ENCODE measurements around the gene GPATCH1. TPM values are rescaled to one million over a fixed set of nuclear protein-coding genes. Genes with fewer than 3 reads are reported as not detected.

GPATCH1 gene
- total and polyA plus RNA-seq, 10 of the 15 experiments (the other 5 are each of a cell fraction or from before 2014, with no cell fraction given), result 4.5 to 9.6 (median 7.2) TPM

- TF ChIP-seq MLLT1 (IDR thresholded peaks at IDR 0.05), result no peak
- TF ChIP-seq RBBP5 (conservative IDR thresholded peaks at IDR 0.05), result no peak
Measured at GRCh38 chr19:33064792-33065550, 16.0 kb upstream of the GPATCH1 start, which contains the start of gene RHPN2 (continued).

GRCh38 chr19:33066543-33066942 lies 14.4 kb upstream of the GPATCH1 start:
- Histone ChIP-seq H4K20me1 (ENCODE audit: control insufficient read depth, insufficient read depth) (no peaks in the 10 kb centered on the region), H3K79me2 (ENCODE audit: control insufficient read depth, insufficient read depth, low read length) (no peaks in the 10 kb centered on the region; the same call in 1 of the 2 replicates), H3K4me3 (no peak overlapping the region), H3K27me3 (replicated peaks in 1 of 2; ENCODE audit: control insufficient read depth in 2 of 2, insufficient read depth in 2 of 2, low read length in 1 of 2) (no peaks in the 10 kb centered on the region; a peak in 1 of 4 replicates), H3K36me3 (ENCODE audit: control insufficient read depth in 2 of 2, insufficient read depth in 2 of 2, low read length in 1 of 2) (no peaks in the 10 kb centered on the region), H2AFZ (ENCODE audit: control insufficient read depth, low read depth, low read length) (no peak overlapping the region), H3K4me2 (ENCODE audit: control insufficient read depth, insufficient read depth) (no peak overlapping the region), H3K9me3 (replicated peaks; ENCODE audit: control insufficient read depth, insufficient read depth, low read length) (no peaks in the 10 kb centered on the region), H3K9ac (ENCODE audit: control insufficient read depth, insufficient read depth, low read length) (no peak overlapping the region), H3K27ac (ENCODE audit: control insufficient read depth, insufficient read depth) (no peak overlapping the region), H3K4me1 (ENCODE audit: control insufficient read depth, insufficient read depth, low read length) (peaks cover 7% of the 10 kb centered on the region; the same call in 1 of the 2 replicates)
- CTCF ChIA-PET, result no interaction called here
- intact Hi-C loops (cut with micrococcal nuclease; ENCODE audit: unreplicated experiment) (no loop called here), in situ Hi-C loops (cut with MboI) (no loop called here)
- RAD21 ChIA-PET (ENCODE audit: unreplicated experiment), result no interaction called here
- ATAC-seq (no peak), FAIRE-seq (no peak), DNase-seq (ENCODE audit: low read depth, low spot score) (no peak)
- WGBS (ENCODE audit: insufficient coverage, insufficient replicate concordance, low lambda C conversion rate, missing lambda C conversion rate), result 87% methylated on average over 18 of the region's 18 CpGs
- POLR2A ChIA-PET, result no interaction called here
- SMC1A ChIA-PET (ENCODE audit: uncharacterized antibody, unreplicated experiment), result no interaction called here
- BruUV-seq (replicated peaks), result no TSS peak
- TF ChIP-seq SIX5 (IDR thresholded peaks at IDR 0.05; ENCODE audit: low read depth, low read length, severe bottlenecking) (no peak), TCF12 (IDR thresholded peaks at IDR 0.05; ENCODE audit: low read depth, low read length) (no peak), STAT3 (IDR thresholded peaks at IDR 0.05; ENCODE audit: low read depth, low read length) (no peak), BCL3 (IDR thresholded peaks at IDR 0.05; ENCODE audit: borderline replicate concordance, insufficient read depth, low read depth, low read length, poor library complexity, severe bottlenecking) (no peak), SUZ12 (IDR thresholded peaks at IDR 0.05; ENCODE audit: unreplicated experiment) (no peak), PAX8 (IDR thresholded peaks at IDR 0.05) (no peak), ZBTB11 (CRISPR knock-in tag; IDR thresholded peaks at IDR 0.05) (no peak), ATF7 (IDR thresholded peaks at IDR 0.05; ENCODE audit: low read depth) (no peak), TCF7 (IDR thresholded peaks at IDR 0.05; ENCODE audit: borderline replicate concordance) (no peak), PBX3 (IDR thresholded peaks at IDR 0.05; ENCODE audit: insufficient replicate concordance, low read depth, low read length) (no peak)
